Activated CD4-positive, alpha-beta T cell treated with anti-CD3 and anti-CD28 coated beads, Interleukin-2, amount 10 ng/mL, durations not matched to agents 24 days and 14 days (primary cell): Measurements from ENCODE around the gene UBR4. TPM values are rescaled to one million over a fixed set of nuclear protein-coding genes. Genes with fewer than 3 reads are reported as not detected.

Source experiments
- DNase-seq: peaks from one replicate; pipeline ENCODE4 v3.0.0; 2022
- H3K27ac Mint-ChIP-seq: one replicate; pipeline ENCODE4 v1.8.0; 2022; ENCODE audit warnings: mild to moderate bottlenecking, mixed read lengths
- H3K27me3 Mint-ChIP-seq: one replicate; pipeline ENCODE4 v1.8.0; 2022; ENCODE audit warnings: mixed read lengths
- H3K36me3 Mint-ChIP-seq: one replicate; pipeline ENCODE4 v1.8.0; 2022; ENCODE audit warnings: low read depth, mild to moderate bottlenecking, mixed read lengths
- H3K4me1 Mint-ChIP-seq: one replicate; pipeline ENCODE4 v1.8.0; 2021; ENCODE audit warnings: mixed read lengths
- H3K4me3 Mint-ChIP-seq: one replicate; pipeline ENCODE4 v1.8.0; 2022; ENCODE audit warnings: mild to moderate bottlenecking, moderate library complexity, mixed read lengths
- H3K9me3 Mint-ChIP-seq: one replicate; pipeline ENCODE4 v1.8.0; 2021; ENCODE audit warnings: mixed read lengths
- intact Hi-C: fragments of 100-400 bp; cut with micrococcal nuclease; formaldehyde crosslinking; loops from one replicate; pipeline ENCODE4 v1.15.1; 2023
- total RNA-seq: library from RNA; stranded (reverse); gene quantifications from 2 replicates; pipeline ENCODE4 v1.2.3, GENCODE V29; 2022

UBR4 gene
- total RNA-seq, 1 donor from 2014 or later = 162 TPM

- Mint-ChIP-seq H3K4me1 (peaks cover 17% of the 10 kb centered on the region), H3K27ac (peak overlapping the region; percentile 52), H3K36me3 (peaks cover 77% of the 10 kb centered on the region), H3K27me3 (no peaks in the 10 kb centered on the region), H3K4me3 (no peak overlapping the region), H3K9me3 (no peaks in the 10 kb centered on the region)
- intact Hi-C loops = no loop called here
- DNase-seq = no peak
Measured at GRCh38 chr1:19083081-19083480, 127.0 kb downstream of the UBR4 start.

- Mint-ChIP-seq H3K27me3 (no peaks in the 10 kb centered on the region), H3K9me3 (no peaks in the 10 kb centered on the region), H3K4me1 (peaks cover 11% of the 10 kb centered on the region), H3K4me3 (no peak overlapping the region), H3K27ac (no peak overlapping the region), H3K36me3 (peaks cover 83% of the 10 kb centered on the region)
- intact Hi-C loops = no loop called here
- no peak for DNase-seq
Measured at GRCh38 chr1:19081218-19081893, 128.7 kb downstream of the UBR4 start.

GRCh38 chr1:19080721-19081120 is 129.3 kb downstream of the UBR4 start:
- intact Hi-C loops = no loop called here
- H3K27me3 Mint-ChIP-seq = no peaks in the 10 kb centered on the region
- no peak overlapping the region for H3K4me3 Mint-ChIP-seq
- peaks cover 13% of the 10 kb centered on the region for H3K4me1 Mint-ChIP-seq
- peaks cover 85% of the 10 kb centered on the region for H3K36me3 Mint-ChIP-seq
- no peaks in the 10 kb centered on the region for H3K9me3 Mint-ChIP-seq
- DNase-seq = no peak
- H3K27ac Mint-ChIP-seq = no peak overlapping the region

- Mint-ChIP-seq H3K36me3 (peaks cover 87% of the 10 kb centered on the region), H3K4me3 (no peak overlapping the region), H3K9me3 (no peaks in the 10 kb centered on the region), H3K27ac (no peak overlapping the region), H3K27me3 (no peaks in the 10 kb centered on the region), H3K4me1 (peaks cover 22% of the 10 kb centered on the region)
- intact Hi-C loops = no loop called here
- DNase-seq = no peak
Measured at GRCh38 chr1:19079541-19080472, 130.3 kb downstream of the UBR4 start.

GRCh38 chr1:19078536-19078935 is 131.5 kb downstream of the UBR4 start:
- intact Hi-C loops = no loop called here
- H3K36me3 Mint-ChIP-seq = peaks cover 87% of the 10 kb centered on the region
- no peak overlapping the region for H3K27ac Mint-ChIP-seq
- DNase-seq = no peak
- H3K9me3 Mint-ChIP-seq = no peaks in the 10 kb centered on the region
- no peaks in the 10 kb centered on the region for H3K27me3 Mint-ChIP-seq
- no peak overlapping the region for H3K4me3 Mint-ChIP-seq
- H3K4me1 Mint-ChIP-seq = peaks cover 28% of the 10 kb centered on the region

GRCh38 chr1:19076841-19077616 is 133.0 kb downstream of the UBR4 start:
- intact Hi-C loops = no loop called here
- H3K9me3 Mint-ChIP-seq = no peaks in the 10 kb centered on the region

GRCh38 chr1:19074902-19075721 is 135.0 kb downstream of the UBR4 start:
- H3K4me3 Mint-ChIP-seq = peak overlapping the region; percentile 59
- intact Hi-C loops = loop anchor here (2.0 to 5.0 kb wide), 3 partner anchors 122 to 172 kb away; partner anchors contain the start of gene ALDH4A1
- H3K9me3 Mint-ChIP-seq = no peaks in the 10 kb centered on the region
- peaks cover 30% of the 10 kb centered on the region for H3K4me1 Mint-ChIP-seq
- peaks cover 71% of the 10 kb centered on the region for H3K36me3 Mint-ChIP-seq
- no peaks in the 10 kb centered on the region for H3K27me3 Mint-ChIP-seq
- DNase-seq = no peak
- H3K27ac Mint-ChIP-seq = peak overlapping the region; percentile 72

More at GRCh38 chr1:19076841-19077616, 133.0 kb downstream of the UBR4 start:
- no peak overlapping the region for H3K4me3 Mint-ChIP-seq
- peaks cover 28% of the 10 kb centered on the region for H3K4me1 Mint-ChIP-seq
- H3K27ac Mint-ChIP-seq = no peak overlapping the region
- H3K36me3 Mint-ChIP-seq = peaks cover 81% of the 10 kb centered on the region
- DNase-seq = no peak
- no peaks in the 10 kb centered on the region for H3K27me3 Mint-ChIP-seq

- intact Hi-C loops = loop anchor here (2.0 to 5.0 kb wide), 3 partner anchors 122 to 172 kb away; partner anchors contain the start of gene ALDH4A1
- no peaks in the 10 kb centered on the region for H3K27me3 Mint-ChIP-seq
- peak; percentile 94 for DNase-seq
- no peaks in the 10 kb centered on the region for H3K9me3 Mint-ChIP-seq
- peaks cover 65% of the 10 kb centered on the region for H3K36me3 Mint-ChIP-seq
- H3K4me3 Mint-ChIP-seq = peak overlapping the region; percentile 59
- H3K27ac Mint-ChIP-seq = peak overlapping the region; percentile 72
- peaks cover 30% of the 10 kb centered on the region for H3K4me1 Mint-ChIP-seq
Measured at GRCh38 chr1:19074361-19074901, 135.6 kb downstream of the UBR4 start.

GRCh38 chr1:19073311-19074186 is 136.5 kb downstream of the UBR4 start:
- intact Hi-C loops = loop anchor here (2.0 to 5.0 kb wide), 3 partner anchors 121 to 171 kb away; partner anchors contain the start of gene ALDH4A1
- Mint-ChIP-seq H3K9me3 (no peaks in the 10 kb centered on the region), H3K36me3 (peaks cover 59% of the 10 kb centered on the region), H3K4me3 (peak overlapping the region; percentile 59), H3K27ac (peak overlapping the region; percentile 72), H3K4me1 (peaks cover 30% of the 10 kb centered on the region), H3K27me3 (no peaks in the 10 kb centered on the region)
- DNase-seq = no peak

- intact Hi-C loops = loop anchor here (5.0 kb wide), 1 partner anchor 145 kb away; no protein-coding TSS in a partner anchor
- DNase-seq = no peak
- peaks cover 30% of the 10 kb centered on the region for H3K4me1 Mint-ChIP-seq
- no peaks in the 10 kb centered on the region for H3K27me3 Mint-ChIP-seq
- H3K27ac Mint-ChIP-seq = no peak overlapping the region
- no peaks in the 10 kb centered on the region for H3K9me3 Mint-ChIP-seq
- no peak overlapping the region for H3K4me3 Mint-ChIP-seq
- peaks cover 49% of the 10 kb centered on the region for H3K36me3 Mint-ChIP-seq
Measured at GRCh38 chr1:19072285-19072981, 137.6 kb downstream of the UBR4 start.

GRCh38 chr1:19071674-19072281 is 138.3 kb downstream of the UBR4 start:
- intact Hi-C loops = loop anchor here (5.0 kb wide), 1 partner anchor 144 kb away; no protein-coding TSS in a partner anchor
- DNase-seq = no peak
- Mint-ChIP-seq H3K4me1 (peaks cover 30% of the 10 kb centered on the region), H3K36me3 (peaks cover 43% of the 10 kb centered on the region), H3K27ac (no peak overlapping the region), H3K27me3 (no peaks in the 10 kb centered on the region), H3K4me3 (no peak overlapping the region), H3K9me3 (no peaks in the 10 kb centered on the region)
